IPS-15b (cell line): ENCODE data around the gene ADM2.
"Not testable (repeated sequence)": the region's sequence is repeated elsewhere in the genome, so short reads cannot be mapped to it uniquely, and the experiment has no call there.

ENCODE experiments used
- H3K27me3 ChIP-seq: one replicate; pipeline ENCODE4 v1.6.1; 2013; ENCODE audit warnings: low read length; ENCODE audit not compliant: control insufficient read depth, insufficient read depth
- H3K36me3 ChIP-seq: one replicate; pipeline ENCODE4 v1.6.1; 2013; ENCODE audit warnings: low read length; ENCODE audit not compliant: control insufficient read depth, insufficient read depth
- H3K4me1 ChIP-seq: one replicate; pipeline ENCODE4 v1.6.1; 2013; ENCODE audit warnings: mild to moderate bottlenecking, low read length; ENCODE audit not compliant: control insufficient read depth, insufficient read depth
- H3K4me3 ChIP-seq: one replicate; pipeline ENCODE4 v1.5.1; 2013; ENCODE audit warnings: low read depth, low read length
- H3K9ac ChIP-seq: one replicate; pipeline ENCODE4 v1.6.1; 2013; ENCODE audit warnings: low read depth, mild to moderate bottlenecking, low read length
- H3K9me3 ChIP-seq: one replicate; pipeline ENCODE4 v1.6.1; 2013; ENCODE audit warnings: mild to moderate bottlenecking, low read length; ENCODE audit not compliant: control insufficient read depth, insufficient read depth

The ADM2 gene

GRCh38 chr22:50481440-50482106 lies at the start of gene ADM2:
ADM2 (plus strand) TSS chr22:50481543; CDS start chr22:50481848, 305 bp downstream.
- peaks cover 10% of the 10 kb centered on the region for H3K27me3 ChIP-seq
- H3K4me3 ChIP-seq = peak within 1 kb of the TSS; percentile 60
- H3K9me3 ChIP-seq = no peaks in the 10 kb centered on the region
- H3K36me3 ChIP-seq = no peaks in the 10 kb centered on the region
- no peaks in the 10 kb centered on the region for H3K4me1 ChIP-seq
- peak within 1 kb of the TSS; percentile 47 for H3K9ac ChIP-seq

- no peaks in the 10 kb centered on the region for H3K9me3 ChIP-seq
- peaks cover 40% of the 10 kb centered on the region for H3K36me3 ChIP-seq
- H3K27me3 ChIP-seq = no peaks in the 10 kb centered on the region
- no peak overlapping the region for H3K9ac ChIP-seq
- H3K4me1 ChIP-seq = no peaks in the 10 kb centered on the region
- H3K4me3 ChIP-seq = no peak overlapping the region
Measured at GRCh38 chr22:50432131-50432876, 49.0 kb upstream of the ADM2 start.

GRCh38 chr22:50432877-50433510 lies 48.3 kb upstream of the ADM2 start:
- H3K9me3 ChIP-seq, H3K27me3 ChIP-seq, H3K4me1 ChIP-seq, H3K4me3 ChIP-seq, H3K9ac ChIP-seq: not testable (repeated sequence)
- H3K36me3 ChIP-seq = peaks cover 46% of the 10 kb centered on the region

- H3K4me1 ChIP-seq = no peaks in the 10 kb centered on the region
- no peak overlapping the region for H3K9ac ChIP-seq
- H3K4me3 ChIP-seq = no peak overlapping the region
- H3K36me3 ChIP-seq = peaks cover 62% of the 10 kb centered on the region
- no peaks in the 10 kb centered on the region for H3K27me3 ChIP-seq
- no peaks in the 10 kb centered on the region for H3K9me3 ChIP-seq
Measured at GRCh38 chr22:50434849-50435248, 46.5 kb upstream of the ADM2 start.

GRCh38 chr22:50435291-50436014 lies 45.9 kb upstream of the ADM2 start:
- Histone ChIP-seq H3K36me3 (peaks cover 65% of the 10 kb centered on the region), H3K4me1 (no peaks in the 10 kb centered on the region), H3K4me3 (no peak overlapping the region), H3K27me3 (no peaks in the 10 kb centered on the region), H3K9me3 (no peaks in the 10 kb centered on the region), H3K9ac (no peak overlapping the region)

- no peak overlapping the region for H3K4me3 ChIP-seq
- H3K36me3 ChIP-seq = peaks cover 68% of the 10 kb centered on the region
- H3K9me3 ChIP-seq = no peaks in the 10 kb centered on the region
- no peak overlapping the region for H3K9ac ChIP-seq
- H3K27me3 ChIP-seq = no peaks in the 10 kb centered on the region
- no peaks in the 10 kb centered on the region for H3K4me1 ChIP-seq
Measured at GRCh38 chr22:50436015-50436830, 45.1 kb upstream of the ADM2 start.

GRCh38 chr22:50436841-50437341 lies 44.5 kb upstream of the ADM2 start:
- peaks cover 64% of the 10 kb centered on the region for H3K36me3 ChIP-seq
- H3K4me3 ChIP-seq = no peak overlapping the region
- H3K4me1 ChIP-seq = no peaks in the 10 kb centered on the region
- H3K9ac ChIP-seq = no peak overlapping the region
- no peaks in the 10 kb centered on the region for H3K9me3 ChIP-seq
- no peaks in the 10 kb centered on the region for H3K27me3 ChIP-seq

GRCh38 chr22:50437511-50438304 lies 43.6 kb upstream of the ADM2 start:
- no peaks in the 10 kb centered on the region for H3K9me3 ChIP-seq
- peaks cover 56% of the 10 kb centered on the region for H3K36me3 ChIP-seq
- H3K9ac ChIP-seq = no peak overlapping the region
- no peaks in the 10 kb centered on the region for H3K27me3 ChIP-seq
- no peaks in the 10 kb centered on the region for H3K4me1 ChIP-seq
- H3K4me3 ChIP-seq = no peak overlapping the region

- Histone ChIP-seq H3K36me3 (peaks cover 62% of the 10 kb centered on the region), H3K27me3 (no peaks in the 10 kb centered on the region), H3K9me3 (no peaks in the 10 kb centered on the region), H3K4me1 (no peaks in the 10 kb centered on the region), H3K4me3 (no peak overlapping the region), H3K9ac (no peak overlapping the region)
Measured at GRCh38 chr22:50438305-50439275, 42.8 kb upstream of the ADM2 start.
